Smooth muscle cell (in vitro differentiated cells): ENCODE results near the gene DDX19B. TPM values are rescaled to one million over a fixed set of nuclear protein-coding genes. Genes with fewer than 3 reads are reported as not detected.
"Not testable (repeated sequence)": the region's sequence is repeated elsewhere in the genome, so short reads cannot be mapped to it uniquely, and the experiment has no call there.

Source experiments
- DNase-seq: peaks from one replicate; lab custom pipeline; 2025; ENCODE audit not compliant: unreplicated experiment; lab: John Stamatoyannopoulos, UW
- H2AFZ ChIP-seq: fragments of 200-600 bp; sonication (generic); 2 replicates; pipeline ENCODE4 v1.6.0; 2016; ENCODE audit warnings: antibody characterized with exemption, low read depth, mild to moderate bottlenecking
- H3F3A ChIP-seq: fragments of 200-600 bp; sonication (generic); 2 replicates; pipeline ENCODE4 v1.6.0; 2017; ENCODE audit warnings: antibody characterized with exemption, low read depth
- H3K27ac ChIP-seq: fragments of 200-600 bp; sonication (generic); 2 replicates; pipeline ENCODE4 v1.5.1; 2016; ENCODE audit warnings: low read depth, mild to moderate bottlenecking
- H3K27me3 ChIP-seq: fragments of 200-600 bp; sonication (generic); 2 replicates; pipeline ENCODE4 v1.6.1; 2016; ENCODE audit warnings: low read depth, mild to moderate bottlenecking
- H3K36me3 ChIP-seq: fragments of 200-600 bp; sonication (generic); 2 replicates; pipeline ENCODE4 v1.5.1; 2016; ENCODE audit warnings: low read depth
- H3K4me1 ChIP-seq: fragments of 200-600 bp; sonication (generic); 2 replicates; pipeline ENCODE4 v1.5.1; 2016; ENCODE audit warnings: low read depth
- H3K4me2 ChIP-seq: fragments of 200-600 bp; sonication (generic); 2 replicates; pipeline ENCODE4 v1.6.0; 2016; ENCODE audit warnings: mild to moderate bottlenecking
- H3K4me3 ChIP-seq: fragments of 200-600 bp; sonication (generic); 2 replicates; pipeline ENCODE4 v1.5.1; 2016; ENCODE audit warnings: mild to moderate bottlenecking
- H3K79me2 ChIP-seq: fragments of 200-600 bp; sonication (generic); 2 replicates; pipeline ENCODE4 v1.6.0; 2016; ENCODE audit warnings: low read depth, mild to moderate bottlenecking
- H3K9ac ChIP-seq: fragments of 200-600 bp; sonication (generic); 2 replicates; pipeline ENCODE4 v1.6.0; 2016; ENCODE audit warnings: low read depth
- H3K9me3 ChIP-seq: fragments of 200-600 bp; sonication (generic); replicated peaks from 2 replicates; pipeline ENCODE4 v1.5.1; 2016; ENCODE audit warnings: low read depth
- H4K20me1 ChIP-seq: fragments of 200-600 bp; sonication (generic); 2 replicates; pipeline ENCODE4 v1.6.0; 2016; ENCODE audit warnings: low read depth
- CTCF ChIP-seq: fragments of 200-600 bp; sonication (generic); IDR thresholded peaks from 2 replicates; pipeline ENCODE4 v1.5.1; 2017; ENCODE audit warnings: borderline replicate concordance, mild to moderate bottlenecking, antibody characterized with exemption; ENCODE audit not compliant: insufficient read depth, poor library complexity, severe bottlenecking
- WGBS: methylation state at CpG from one replicate; pipeline ENCODE4 v1.1.7; 2016; ENCODE audit warnings: low lambda C conversion rate; 5-methylcytosine and 5-hydroxymethylcytosine counted together
- polyA plus RNA-seq: library from polyadenylated mRNA; unstranded; fragments of >200 nt; fragmentation: Nextera tagmentation; extraction: Ambion mirVana; gene quantifications from 2 replicates; pipeline ENCODE4 v1.2.1, GENCODE V29; 2016
- total RNA-seq: library from RNA; depleted of rRNA; stranded (reverse); fragments of >200 nt; gene quantifications from 2 replicates; pipeline ENCODE4 v1.2.3, GENCODE V29; 2014

DDX19B gene
- total and polyA plus RNA-seq, 2 experiments from 2014 or later, result 31.8 to 49.6 TPM

DNA sequence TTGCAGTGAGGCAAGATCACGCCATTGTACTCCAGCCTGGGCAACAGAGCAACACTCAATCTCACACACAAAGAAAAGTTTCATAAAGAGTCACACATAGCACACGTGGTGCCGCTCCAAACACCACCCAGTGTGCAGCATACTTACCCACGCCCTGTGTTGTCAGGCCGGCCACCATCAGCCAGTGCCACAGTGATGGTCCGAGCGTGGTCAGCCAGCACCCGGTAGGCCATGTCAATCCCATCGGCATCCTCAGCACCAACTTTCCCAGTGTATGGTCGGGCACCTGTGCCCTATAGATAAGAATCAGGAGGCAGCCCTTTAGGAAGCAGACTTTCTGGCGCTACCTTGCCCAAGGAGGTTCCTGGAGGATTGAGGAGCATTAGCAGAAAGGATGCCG, 29.5 kb upstream of the DDX19B start:
- Histone ChIP-seq H4K20me1 (peaks cover 46% of the 10 kb centered on the region), H3K4me2 (no peak overlapping the region), H3K27ac (no peak overlapping the region), H3K9me3 (no peaks in the 10 kb centered on the region), H3K4me1 (no peaks in the 10 kb centered on the region), H3K27me3 (no peaks in the 10 kb centered on the region), H3K79me2 (peaks cover 19% of the 10 kb centered on the region), H3F3A (peaks cover 4% of the 10 kb centered on the region), H3K4me3 (no peak overlapping the region), H2AFZ (no peak overlapping the region), H3K36me3 (peaks cover 28% of the 10 kb centered on the region), H3K9ac (no peak overlapping the region)
- no peak for TF ChIP-seq CTCF
- WGBS, result 98% methylated on average over 12 of the region's 12 CpGs
- no peak for DNase-seq

GRCh38 chr16:70270176-70270575, 28.8 kb upstream of the DDX19B start:
- Histone ChIP-seq H3K4me1 (no peaks in the 10 kb centered on the region), H3F3A (no peaks in the 10 kb centered on the region), H3K27ac (no peak overlapping the region), H3K79me2 (peaks cover 24% of the 10 kb centered on the region), H3K4me3 (no peak overlapping the region), H3K9me3 (no peaks in the 10 kb centered on the region), H3K27me3 (no peaks in the 10 kb centered on the region), H3K4me2 (no peak overlapping the region), H3K9ac (no peak overlapping the region), H3K36me3 (peaks cover 28% of the 10 kb centered on the region), H4K20me1 (peaks cover 51% of the 10 kb centered on the region), H2AFZ (no peak overlapping the region)
- no peak for TF ChIP-seq CTCF
- DNase-seq, result no peak
- 95% methylated on average over 3 of the region's 3 CpGs for WGBS

- WGBS, result 95% methylated on average over 10 of the region's 10 CpGs
- H3K36me3 ChIP-seq, result peaks cover 27% of the 10 kb centered on the region
- TF ChIP-seq CTCF, result no peak
Observed at GRCh38 chr16:70271696-70272095, 27.3 kb upstream of the DDX19B start.

DNA sequence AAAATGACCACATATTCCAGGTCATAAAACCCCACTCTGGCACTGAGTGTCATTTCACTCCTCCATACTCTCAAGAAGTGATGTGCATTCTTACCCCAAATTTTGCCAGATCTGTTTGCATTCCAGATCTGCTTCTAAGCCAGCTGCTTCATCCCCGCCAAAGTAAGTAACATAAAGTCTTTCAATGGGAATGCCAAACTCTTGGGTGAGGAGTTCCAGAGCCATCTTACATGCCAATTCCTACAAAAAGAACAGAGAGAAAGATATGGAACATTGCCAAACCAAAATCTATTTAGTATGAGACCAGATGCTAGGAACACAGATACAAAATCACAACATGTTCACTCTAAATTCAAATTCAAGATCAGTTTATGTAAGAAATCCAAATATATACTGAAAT, 22.6 kb upstream of the DDX19B start:
- DNase-seq, result no peak
- Histone ChIP-seq H3K9me3 (no peaks in the 10 kb centered on the region), H3K4me1 (no peaks in the 10 kb centered on the region), H3K9ac (no peak overlapping the region), H3K27me3 (no peaks in the 10 kb centered on the region), H3K27ac (no peak overlapping the region), H2AFZ (no peak overlapping the region), H4K20me1 (peaks cover 81% of the 10 kb centered on the region), H3K79me2 (peaks cover 71% of the 10 kb centered on the region), H3F3A (no peaks in the 10 kb centered on the region), H3K4me2 (no peak overlapping the region), H3K4me3 (no peak overlapping the region), H3K36me3 (peaks cover 13% of the 10 kb centered on the region)
- TF ChIP-seq CTCF, result no peak
- WGBS, result 89% methylated on average over 1 of the region's 1 CpG

More at GRCh38 chr16:70271696-70272095, 27.3 kb upstream of the DDX19B start:
- no peak overlapping the region for H2AFZ ChIP-seq
- no peaks in the 10 kb centered on the region for H3K4me1 ChIP-seq
- no peak overlapping the region for H3K27ac ChIP-seq
- H3K79me2 ChIP-seq, result peaks cover 35% of the 10 kb centered on the region
- peaks cover 57% of the 10 kb centered on the region for H4K20me1 ChIP-seq
- DNase-seq, result no peak
- H3F3A ChIP-seq, result no peaks in the 10 kb centered on the region
- H3K27me3 ChIP-seq, result no peaks in the 10 kb centered on the region
- H3K4me3 ChIP-seq, result no peak overlapping the region
- no peaks in the 10 kb centered on the region for H3K9me3 ChIP-seq
- H3K9ac ChIP-seq, result no peak overlapping the region
- no peak overlapping the region for H3K4me2 ChIP-seq

DNA sequence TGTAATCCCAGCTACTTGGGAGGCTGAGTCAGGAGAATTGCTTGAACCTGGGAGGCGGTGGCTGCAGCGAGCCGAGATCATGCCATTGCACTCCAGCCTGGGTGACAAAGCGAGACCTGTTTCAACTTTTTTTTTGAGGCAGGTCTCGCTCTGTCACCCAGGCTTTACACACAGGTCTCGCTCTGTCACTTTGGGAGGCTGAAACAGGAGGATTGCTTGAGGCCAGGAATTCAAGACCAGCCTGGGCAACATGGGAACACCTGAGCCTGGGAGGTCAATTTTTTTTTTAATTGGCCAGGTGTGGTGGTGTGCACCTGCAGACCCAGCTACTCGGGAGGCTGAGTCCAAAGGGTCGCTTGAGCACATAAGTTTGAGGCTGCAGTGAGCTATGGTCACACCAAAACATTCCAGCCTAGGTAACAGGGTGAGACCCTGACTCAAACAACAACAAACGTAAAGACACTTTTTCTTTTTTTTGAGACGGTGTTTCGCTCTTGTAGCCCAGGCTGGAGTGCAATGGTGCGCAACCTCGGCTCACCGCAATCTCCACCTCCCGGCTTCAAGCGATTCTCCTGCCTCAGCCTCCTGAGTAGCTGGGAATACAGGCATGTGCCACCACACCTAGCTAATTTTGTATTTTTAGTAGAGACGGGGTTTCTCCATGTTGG, 11.5 kb upstream of the DDX19B start:
- H3K4me3 ChIP-seq, result peak overlapping the region; percentile 75
- H3K36me3 ChIP-seq, H2AFZ ChIP-seq, H3K9me3 ChIP-seq, H3K27me3 ChIP-seq, DNase-seq, H3K4me1 ChIP-seq: not testable (repeated sequence)
- peaks cover 64% of the 10 kb centered on the region for H3K79me2 ChIP-seq
- H3K4me2 ChIP-seq, result peak overlapping the region; percentile 83
- H3K27ac ChIP-seq, result peak overlapping the region; percentile 96
- peak overlapping the region; percentile 95 for H3K9ac ChIP-seq
- 91% methylated on average over 17 of the region's 17 CpGs for WGBS
- peaks cover 51% of the 10 kb centered on the region for H4K20me1 ChIP-seq
- H3F3A ChIP-seq, result peaks cover 22% of the 10 kb centered on the region
